ENCODE results near the gene EME1.

The EME1 gene

DNA sequence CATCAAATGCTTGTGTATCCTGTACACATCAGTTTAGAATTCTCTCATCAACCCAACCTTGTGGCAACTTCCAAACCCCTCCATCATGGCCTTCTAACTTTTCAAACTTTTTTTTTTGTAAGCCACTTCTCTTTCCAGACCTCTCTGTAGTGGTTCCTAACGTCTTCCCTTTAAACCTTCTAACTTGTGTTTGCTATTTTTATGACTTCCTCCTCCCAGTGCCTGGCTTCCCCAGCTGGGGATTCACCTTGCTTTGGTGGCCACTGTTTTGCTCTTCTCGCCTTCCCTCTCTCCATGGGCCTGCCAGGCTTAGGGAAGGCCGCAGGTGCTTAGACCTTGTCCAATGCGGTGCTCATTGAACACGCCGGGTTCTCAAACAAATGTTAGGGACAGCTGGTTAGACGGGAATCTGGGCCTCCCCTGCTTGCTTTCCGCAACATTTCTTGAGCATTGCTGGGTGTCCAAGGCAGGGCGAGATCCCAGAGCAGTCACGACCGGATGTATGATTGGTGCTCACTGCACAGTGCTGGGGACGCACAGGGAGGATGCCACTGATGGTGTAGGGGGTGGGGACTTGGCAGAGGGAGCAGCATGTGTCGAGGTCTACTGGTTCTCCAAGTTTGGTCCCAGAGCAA, 28.2 kb upstream of the EME1 start:
- no peak overlapping the region; the same call in 1 of the 2 replicates for H2AFZ ChIP-seq (ENCODE audit: low read length)
- peak overlapping the region; percentile 88; the same call in 1 of the 2 replicates for H3K4me2 ChIP-seq (ENCODE audit: low read length)
- peaks cover 3% of the 10 kb centered on the region; the same call in 1 of the 2 replicates for H3K27me3 ChIP-seq (ENCODE audit: insufficient read depth, low read length)
- no peaks in the 10 kb centered on the region for H3K36me3 ChIP-seq (ENCODE audit: insufficient read depth, low read length)
- H3K4me1 ChIP-seq (ENCODE audit: insufficient read depth, low read length, severe bottlenecking): peaks cover 17% of the 10 kb centered on the region
- H3K9ac ChIP-seq (ENCODE audit: low read length): no peak overlapping the region; the same call in 1 of the 2 replicates
- TF ChIP-seq, protein P1, sequence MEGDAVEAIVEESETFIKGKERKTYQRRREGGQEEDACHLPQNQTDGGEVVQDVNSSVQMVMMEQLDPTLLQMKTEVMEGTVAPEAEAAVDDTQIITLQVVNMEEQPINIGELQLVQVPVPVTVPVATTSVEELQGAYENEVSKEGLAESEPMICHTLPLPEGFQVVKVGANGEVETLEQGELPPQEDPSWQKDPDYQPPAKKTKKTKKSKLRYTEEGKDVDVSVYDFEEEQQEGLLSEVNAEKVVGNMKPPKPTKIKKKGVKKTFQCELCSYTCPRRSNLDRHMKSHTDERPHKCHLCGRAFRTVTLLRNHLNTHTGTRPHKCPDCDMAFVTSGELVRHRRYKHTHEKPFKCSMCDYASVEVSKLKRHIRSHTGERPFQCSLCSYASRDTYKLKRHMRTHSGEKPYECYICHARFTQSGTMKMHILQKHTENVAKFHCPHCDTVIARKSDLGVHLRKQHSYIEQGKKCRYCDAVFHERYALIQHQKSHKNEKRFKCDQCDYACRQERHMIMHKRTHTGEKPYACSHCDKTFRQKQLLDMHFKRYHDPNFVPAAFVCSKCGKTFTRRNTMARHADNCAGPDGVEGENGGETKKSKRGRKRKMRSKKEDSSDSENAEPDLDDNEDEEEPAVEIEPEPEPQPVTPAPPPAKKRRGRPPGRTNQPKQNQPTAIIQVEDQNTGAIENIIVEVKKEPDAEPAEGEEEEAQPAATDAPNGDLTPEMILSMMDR (IDR thresholded peaks at IDR 0.05; ENCODE audit: low read length): no peak
- TF ChIP-seq EZH2 (IDR thresholded peaks at IDR 0.05; ENCODE audit: borderline replicate concordance, low read length): no peak
- no peaks in the 10 kb centered on the region for H3K79me2 ChIP-seq (ENCODE audit: insufficient read depth, low read length)
- no peaks in the 10 kb centered on the region for H4K20me1 ChIP-seq (ENCODE audit: insufficient read depth, low read length)
- H3K9me3 ChIP-seq (ENCODE audit: low read length): no peaks in the 10 kb centered on the region
- no peaks in the 10 kb centered on the region; the same call in 1 of the 2 replicates for H3F3A ChIP-seq (ENCODE audit: insufficient read depth, low read length)
- H3K9me2 ChIP-seq (ENCODE audit: low read depth, low read length): no peaks in the 10 kb centered on the region
- peak overlapping the region; percentile 82 for H3K4me3 ChIP-seq (ENCODE audit: low read depth, low read length, poor library complexity, severe bottlenecking)
- no peak overlapping the region for H3K27ac ChIP-seq (ENCODE audit: low read depth, low read length, poor library complexity, severe bottlenecking)

DNA sequence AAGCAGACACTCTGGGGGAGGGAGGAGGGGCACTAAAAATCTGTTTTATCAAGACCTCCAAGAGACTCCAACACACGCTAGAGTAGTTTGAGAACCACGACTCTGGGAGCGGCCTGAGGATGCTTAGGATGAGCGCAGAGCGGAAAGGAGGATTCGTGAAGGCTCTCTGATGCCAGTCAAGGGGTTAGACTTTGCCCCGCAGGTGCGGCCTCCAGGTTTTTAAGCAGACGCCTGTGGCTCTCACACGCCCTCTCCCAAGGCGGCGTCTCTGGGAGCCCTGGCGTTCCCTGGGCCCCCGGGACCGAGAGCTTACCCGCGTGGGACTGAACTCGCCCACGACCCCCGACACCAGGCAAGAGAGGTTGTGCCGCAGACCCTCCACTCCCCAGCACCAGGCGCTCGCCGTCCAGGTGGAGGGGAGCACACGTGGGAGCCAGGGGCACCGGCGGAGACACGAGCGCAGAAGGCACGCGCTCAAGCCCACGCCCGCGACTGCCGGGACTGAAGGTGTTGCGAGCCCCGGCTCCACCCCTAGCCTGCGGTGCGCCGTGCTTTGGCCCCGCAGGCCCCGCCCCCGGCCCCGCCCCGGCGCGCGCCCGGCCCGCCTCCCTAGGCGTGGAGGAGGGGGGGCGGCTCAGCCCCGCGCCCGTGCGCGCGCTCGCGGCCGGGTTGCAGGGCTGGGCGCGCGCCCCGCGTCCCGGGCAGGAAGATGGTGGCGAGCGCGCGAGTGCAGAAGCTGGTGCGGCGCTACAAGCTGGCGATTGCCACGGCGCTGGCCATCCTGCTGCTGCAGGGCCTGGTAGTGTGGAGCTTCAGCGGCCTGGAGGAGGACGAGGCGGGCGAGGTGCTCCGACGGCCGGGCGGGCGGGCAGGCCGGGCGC, 27.4 kb upstream of the EME1 start, which contains the start of gene XYLT2:
Gene XYLT2 (plus strand): TSS at position 695 of the 881 bp plus-strand sequence. CDS start 15 bp downstream, at position 710.
- H2AFZ ChIP-seq (ENCODE audit: low read length): peak within 1 kb of the TSS; percentile 67

DNA sequence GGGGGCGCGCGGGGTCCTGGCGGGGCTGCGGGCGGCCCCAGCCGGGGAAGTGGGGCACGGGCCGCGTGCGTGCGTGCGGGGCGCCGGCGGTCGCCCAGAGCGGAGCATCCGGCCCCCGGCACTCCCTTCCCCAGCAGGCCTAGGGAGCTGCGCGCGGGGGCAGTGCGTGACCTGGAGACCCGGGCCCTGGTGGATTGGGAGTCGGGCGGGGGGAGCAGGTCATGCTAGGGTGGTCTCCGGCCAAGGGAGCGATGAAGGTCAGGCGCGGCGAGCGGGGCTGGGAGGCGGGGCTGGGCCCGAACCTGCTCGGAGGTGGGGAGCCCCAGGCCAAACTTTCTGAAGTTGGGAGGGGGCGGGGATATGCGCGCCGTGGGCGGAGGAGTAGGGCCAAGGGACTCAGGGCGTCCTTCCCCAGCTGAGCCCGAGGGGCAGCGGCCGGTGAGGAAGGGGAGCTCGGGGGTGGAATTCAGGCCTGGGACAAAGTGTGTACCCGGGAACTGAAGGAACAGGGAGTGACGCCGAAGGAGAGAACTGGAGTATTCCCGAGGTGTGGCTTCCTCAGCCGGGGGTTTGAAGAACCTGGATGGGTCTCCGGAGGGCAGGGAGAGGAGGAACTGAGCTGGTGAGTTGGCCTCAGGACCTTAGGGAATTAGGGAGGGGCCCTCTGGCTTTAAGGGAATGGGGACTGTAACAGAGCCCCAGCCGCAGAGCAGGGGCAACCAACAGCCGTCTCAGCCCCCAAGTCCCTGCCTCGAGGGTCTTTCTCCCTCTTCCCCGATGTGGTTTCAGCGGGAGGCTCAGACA, 26.5 kb upstream of the EME1 start:
- Histone ChIP-seq H3K27me3 (ENCODE audit: insufficient read depth, low read length) (no peaks in the 10 kb centered on the region; the same call in 1 of the 2 replicates), H4K20me1 (ENCODE audit: insufficient read depth, low read length) (no peaks in the 10 kb centered on the region), H3K9me3 (ENCODE audit: low read length) (no peaks in the 10 kb centered on the region), H3K4me3 (ENCODE audit: low read depth, low read length, poor library complexity, severe bottlenecking) (peak overlapping the region; percentile 82), H3K9ac (ENCODE audit: low read length) (peak overlapping the region; percentile 84), H3K36me3 (ENCODE audit: insufficient read depth, low read length) (no peaks in the 10 kb centered on the region), H3K4me1 (ENCODE audit: insufficient read depth, low read length, severe bottlenecking) (peaks cover 17% of the 10 kb centered on the region), H3K9me2 (ENCODE audit: low read depth, low read length) (no peaks in the 10 kb centered on the region), H3K79me2 (ENCODE audit: insufficient read depth, low read length) (no peaks in the 10 kb centered on the region), H3K27ac (ENCODE audit: low read depth, low read length, poor library complexity, severe bottlenecking) (no peak overlapping the region), H3F3A (ENCODE audit: insufficient read depth, low read length) (no peaks in the 10 kb centered on the region; the same call in 1 of the 2 replicates), H2AFZ (ENCODE audit: low read length) (no peak overlapping the region), H3K4me2 (ENCODE audit: low read length) (peak overlapping the region; percentile 90)
- TF ChIP-seq, protein P1 (IDR thresholded peaks at IDR 0.05; ENCODE audit: low read length): no peak
- TF ChIP-seq EZH2 (IDR thresholded peaks at IDR 0.05; ENCODE audit: borderline replicate concordance, low read length): no peak

More for the DNA sequence above, 27.4 kb upstream of the EME1 start, which contains the start of gene XYLT2:
- Histone ChIP-seq H3K4me3 (ENCODE audit: low read depth, low read length, poor library complexity, severe bottlenecking) (peak within 1 kb of the TSS; percentile 82), H3K27ac (ENCODE audit: low read depth, low read length, poor library complexity, severe bottlenecking) (no peak within 1 kb of the TSS), H3K27me3 (ENCODE audit: insufficient read depth, low read length) (no peaks in the 10 kb centered on the region; the same call in 1 of the 2 replicates), H3F3A (ENCODE audit: insufficient read depth, low read length) (no peaks in the 10 kb centered on the region; the same call in 1 of the 2 replicates), H4K20me1 (ENCODE audit: insufficient read depth, low read length) (no peaks in the 10 kb centered on the region), H3K9me2 (ENCODE audit: low read depth, low read length) (no peaks in the 10 kb centered on the region), H3K4me1 (ENCODE audit: insufficient read depth, low read length, severe bottlenecking) (peaks cover 17% of the 10 kb centered on the region), H3K4me2 (ENCODE audit: low read length) (peak within 1 kb of the TSS; percentile 90), H3K9ac (ENCODE audit: low read length) (peak within 1 kb of the TSS; percentile 84), H3K9me3 (ENCODE audit: low read length) (no peaks in the 10 kb centered on the region), H3K79me2 (ENCODE audit: insufficient read depth, low read length) (no peaks in the 10 kb centered on the region), H3K36me3 (ENCODE audit: insufficient read depth, low read length) (no peaks in the 10 kb centered on the region)
- TF ChIP-seq EZH2 (IDR thresholded peaks at IDR 0.05; ENCODE audit: borderline replicate concordance, low read length): no peak

Measured in OCI-LY1 (cell line).